Stomach (tissue), 9 donors: ENCODE results near the gene CCDC78. TPM values are rescaled to one million over a fixed set of nuclear protein-coding genes. Genes with fewer than 3 reads are reported as not detected.

Source experiments
- DNase-seq, 2 donors: peaks; one replicate each; pipeline versions ENCODE4 v3.0.0 to v3.0.0-alpha.2; 2013 to 2019
- H3K27ac ChIP-seq, 5 donors: fragments of 200-600 bp in 4 of 5; sonication (generic) in 4 of 5; one replicate each; pipeline ENCODE4 v1.5.1; 2013 to 2019; ENCODE audit warnings: mild to moderate bottlenecking in 1 of 5, moderate library complexity in 1 of 5
- H3K27me3 ChIP-seq, 3 donors: fragments of 200-600 bp; sonication (generic); one replicate each; pipeline ENCODE4 v1.5.1; 2017 to 2019; ENCODE audit warnings: mixed run types in 1 of 3
- H3K36me3 ChIP-seq, 4 donors: fragments of 200-600 bp; sonication (generic); 1 replicate in 3 of 4; 2 replicates in 1 of 4; pipeline ENCODE4 v1.5.1; 2016 to 2019
- H3K4me1 ChIP-seq, 4 donors: fragments of 200-600 bp; sonication (generic); one replicate each; pipeline ENCODE4 v1.5.1; 2016 to 2019
- H3K4me3 ChIP-seq, 4 donors: fragments of 200-600 bp; sonication (generic) in 3 of 4; one replicate each; pipeline ENCODE4 v1.5.1; 2016 to 2019; ENCODE audit warnings: mild to moderate bottlenecking in 1 of 4
- H3K9me3 ChIP-seq, 4 donors: fragments of 200-600 bp; sonication (generic); one replicate each; pipeline ENCODE4 v1.5.1; 2016 to 2019
- CTCF ChIP-seq, 7 experiments: fragments of 450-650 bp in 4 of 7; fragments of 200-600 bp in 3 of 7; sonication (generic) in 3 of 7; IDR thresholded peaks; one replicate each; pipeline ENCODE4 v1.5.1; 2016 to 2019; ENCODE audit warnings: antibody characterized with exemption in 7 of 7, control low read depth in 2 of 7, mild to moderate bottlenecking in 1 of 7
- EP300 ChIP-seq: sonication (generic); formaldehyde crosslinking; IDR thresholded peaks from one replicate; pipeline ENCODE4 v1.6.1; 2017; ENCODE audit warnings: antibody characterized with exemption
- POLR2A ChIP-seq, 4 donors: fragments of 450-650 bp; IDR thresholded peaks; one replicate each; pipeline ENCODE4 v1.6.1; 2016; ENCODE audit warnings: antibody characterized with exemption in 4 of 4, control low read depth in 2 of 4, mild to moderate bottlenecking in 1 of 4, moderate library complexity in 1 of 4
- POLR2AphosphoS5 ChIP-seq, 3 donors: sonication (generic); formaldehyde crosslinking; IDR thresholded peaks; one replicate each; pipeline ENCODE4 v1.6.1; 2016; ENCODE audit warnings: antibody characterized with exemption in 3 of 3
- WGBS, 5 donors: extraction: QIAGEN DNeasy Blood & Tissue Kit in 3 of 5; methylation state at CpG; one replicate each; pipeline versions ENCODE4 v1.1.5 to v1.1.7; 2013 to 2018; 5-methylcytosine and 5-hydroxymethylcytosine counted together
- intact Hi-C: fragments of 100-400 bp; cut with DNase I; formaldehyde crosslinking; loops from one replicate; pipeline ENCODE4 v1.15.1; 2023; ENCODE audit warnings: low total_unique reads
- polyA plus RNA-seq, 3 donors: library from polyadenylated mRNA; stranded (reverse); fragments of 200-250 nt; gene quantifications; one replicate each; pipeline ENCODE4 v1.2.3, GENCODE V29; 2013
- total RNA-seq, 5 donors: library from RNA; depleted of rRNA; stranded (reverse); fragments of >200 nt; gene quantifications; one replicate each; pipeline versions ENCODE4 v1.1.0 to v1.2.3, GENCODE V29; 2014 to 2016
- donor health status: healthy with polysubstance abuse.
- donor health status: Bipolar disorder and iron deficiency.
- donor health status: healthy.

CCDC78 gene
- total and polyA plus RNA-seq, 8 donors: 1.3 to 14.3 (median 1.5) TPM; not detected in 4

- no peak for DNase-seq
- TF ChIP-seq CTCF (IDR thresholded peaks at IDR 0.05) (no peak), POLR2A (IDR thresholded peaks at IDR 0.05) (no peak), POLR2AphosphoS5 (IDR thresholded peaks at IDR 0.05) (no peak), EP300 (no peak)
- WGBS, 5 donors: 91 to 98% (median 96%) methylated on average over 12 of the region's 12 CpGs
- peaks cover 39 to 79% (median 71%) of the 10 kb centered on the region in 4 donors for H3K36me3 ChIP-seq
- intact Hi-C loops: no loop called here
- no peaks in the 10 kb centered on the region for H3K9me3 ChIP-seq
- H3K27ac ChIP-seq: no peak overlapping the region
- no peak overlapping the region for H3K4me3 ChIP-seq
- peaks cover 0 to 22% (median 16%) of the 10 kb centered on the region in 3 donors for H3K27me3 ChIP-seq
- peaks cover 18 to 19% (median 18%) of the 10 kb centered on the region in 4 donors for H3K4me1 ChIP-seq
Observed at GRCh38 chr16:732332-732731, 6.1 kb upstream of the CCDC78 start.

- TF ChIP-seq POLR2AphosphoS5 (IDR thresholded peaks at IDR 0.05): no peak
- no peak for TF ChIP-seq CTCF (IDR thresholded peaks at IDR 0.05)
- TF ChIP-seq POLR2A (IDR thresholded peaks at IDR 0.05): no peak
- no peak for TF ChIP-seq EP300
- Histone ChIP-seq H3K4me1 (peaks cover 31 to 32% (median 31%) of the 10 kb centered on the region in 4 donors), H3K9me3 (no peaks in the 10 kb centered on the region), H3K36me3 (peaks cover 25 to 64% (median 56%) of the 10 kb centered on the region in 4 donors), H3K27ac (no peak overlapping the region), H3K27me3 (peaks cover 0 to 36% (median 24%) of the 10 kb centered on the region in 3 donors), H3K4me3 (no peak overlapping the region)
- no peak for DNase-seq
- intact Hi-C loops: no loop called here
- WGBS, 5 donors: 75 to 91% (median 86%) methylated on average over 20 to 22 of the region's 22 CpGs
Observed at GRCh38 chr16:730666-731509, 4.6 kb upstream of the CCDC78 start.

- Histone ChIP-seq H3K4me3 (no peak overlapping the region), H3K27ac (no peak overlapping the region), H3K9me3 (no peaks in the 10 kb centered on the region), H3K4me1 (peaks cover 31 to 38% (median 32%) of the 10 kb centered on the region in 4 donors), H3K36me3 (peaks cover 17 to 55% (median 47%) of the 10 kb centered on the region in 4 donors), H3K27me3 (peaks cover 0 to 45% (median 24%) of the 10 kb centered on the region in 3 donors)
- DNase-seq: no peak
- intact Hi-C loops: no loop called here
- WGBS, 5 donors: 85 to 91% (median 88%) methylated on average over 28 to 37 of the region's 37 CpGs
- TF ChIP-seq CTCF (IDR thresholded peaks at IDR 0.05) (no peak), POLR2AphosphoS5 (IDR thresholded peaks at IDR 0.05) (no peak), POLR2A (IDR thresholded peaks at IDR 0.05) (no peak), EP300 (no peak)
Observed at GRCh38 chr16:729768-730665, 3.8 kb upstream of the CCDC78 start.
